ENCODE data around the gene MED16. TPM values are rescaled to one million over a fixed set of nuclear protein-coding genes. Genes with fewer than 3 reads are reported as not detected.

The MED16 gene
- total RNA-seq, 1 donor from 2014 or later: 24.8 TPM

Small RNAs within 50 kb of the gene (small RNA-seq; reads per million reads assigned to genes)
- 0.16 reads per million for gene RNU6-9 (ENCODE audit: low replicate concordance)

Other genes starting within 250 kb of the MED16 start
- 11.8 TPM for gene RNF126, start 230.0 kb downstream of the MED16 start, total RNA-seq
- 4.9 TPM for gene FSTL3, start 216.8 kb downstream of the MED16 start, total RNA-seq
- not detected for gene PRSS57, start 197.7 kb downstream of the MED16 start, total RNA-seq
- gene PALM, start 184.3 kb downstream of the MED16 start, total RNA-seq: 84.1 TPM
- under 0.01 TPM for gene MISP, start 142.1 kb downstream of the MED16 start, total RNA-seq
- gene PTBP1, start 95.7 kb downstream of the MED16 start, total RNA-seq: 19.9 TPM
- 72.0 TPM for gene PLPPR3, start 71.2 kb downstream of the MED16 start, total RNA-seq
- 2.0 TPM for gene AZU1, start 65.3 kb downstream of the MED16 start, total RNA-seq
- gene PRTN3, start 52.2 kb downstream of the MED16 start, total RNA-seq: 1.5 TPM
- 1.2 TPM for gene ELANE, start 40.9 kb downstream of the MED16 start, total RNA-seq
- gene CFD, start 33.5 kb downstream of the MED16 start, total RNA-seq: 0.98 TPM
- not detected for gene RNU6-9, start 297 bp upstream of the MED16 start, total RNA-seq
- 24.6 TPM for gene R3HDM4, start 20.0 kb upstream of the MED16 start, total RNA-seq
- gene KISS1R, start 24.1 kb upstream of the MED16 start, total RNA-seq: 0.49 TPM
- gene ARID3A, start 32.8 kb upstream of the MED16 start, total RNA-seq: 1.5 TPM
- gene WDR18, start 91.2 kb upstream of the MED16 start, total RNA-seq: 35.9 TPM
- gene GRIN3B, start 107.2 kb upstream of the MED16 start, total RNA-seq: under 0.01 TPM
- 30.2 TPM for gene TMEM259, start 127.9 kb upstream of the MED16 start, total RNA-seq
- gene RNU6-2, start 128.3 kb upstream of the MED16 start, total RNA-seq: not detected
- 4.4 TPM for gene CNN2, start 133.4 kb upstream of the MED16 start, total RNA-seq
- 0.74 TPM for gene ABCA7, start 146.9 kb upstream of the MED16 start, total RNA-seq
- 3.7 TPM for gene ARHGAP45, start 174.0 kb upstream of the MED16 start, total RNA-seq
- gene POLR2E, start 202.2 kb upstream of the MED16 start, total RNA-seq: 31.0 TPM
- gene GPX4, start 210.8 kb upstream of the MED16 start, total RNA-seq: 95.9 TPM

Data from temporal lobe (tissue), 2 donors.